GM19324 (cell line): ENCODE data around the gene KRTAP17-1.
"Not testable (repeated sequence)": the region's sequence is repeated elsewhere in the genome, so short reads cannot be mapped to it uniquely, and the experiment has no call there.

Experiments
- ATAC-seq: cut with Tn5 transposase; IDR thresholded peaks from one replicate; pipeline ENCODE4 v1.9.1; 2021; ENCODE audit warnings: mild to moderate bottlenecking, moderate library complexity; ENCODE audit not compliant: unreplicated experiment, low FRiP score

KRTAP17-1 gene, protein sequence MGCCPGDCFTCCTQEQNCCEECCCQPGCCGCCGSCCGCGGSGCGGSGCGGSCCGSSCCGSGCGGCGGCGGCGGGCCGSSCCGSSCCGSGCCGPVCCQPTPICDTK

DNA sequence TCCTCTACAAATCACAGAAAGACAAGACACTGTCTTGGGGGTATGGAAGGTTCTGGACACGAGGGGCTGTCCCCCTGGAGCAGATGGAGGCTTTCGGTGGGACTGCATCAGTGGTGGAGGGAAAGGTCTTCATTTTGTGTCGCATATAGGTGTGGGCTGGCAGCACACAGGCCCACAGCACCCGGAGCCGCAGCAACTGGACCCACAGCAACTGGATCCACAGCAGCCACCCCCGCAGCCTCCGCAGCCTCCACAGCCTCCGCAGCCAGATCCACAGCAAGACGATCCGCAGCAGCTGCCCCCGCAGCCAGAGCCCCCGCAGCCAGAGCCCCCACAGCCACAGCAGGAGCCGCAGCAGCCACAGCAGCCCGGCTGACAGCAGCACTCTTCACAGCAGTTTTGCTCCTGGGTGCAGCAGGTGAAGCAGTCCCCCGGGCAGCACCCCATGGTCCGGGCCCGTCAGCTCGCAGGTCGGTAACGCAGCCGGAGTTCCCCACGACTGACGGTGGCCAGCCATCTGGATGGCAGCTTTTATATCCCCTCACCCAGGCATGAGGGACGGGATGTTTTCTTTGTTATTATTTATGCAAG, at the start of gene KRTAP17-1:
Gene KRTAP17-1 (minus strand): TSS at position 507 of the 591 bp plus-strand sequence. CDS start 60 bp downstream, at position 447.
- ATAC-seq = no peak

DNA sequence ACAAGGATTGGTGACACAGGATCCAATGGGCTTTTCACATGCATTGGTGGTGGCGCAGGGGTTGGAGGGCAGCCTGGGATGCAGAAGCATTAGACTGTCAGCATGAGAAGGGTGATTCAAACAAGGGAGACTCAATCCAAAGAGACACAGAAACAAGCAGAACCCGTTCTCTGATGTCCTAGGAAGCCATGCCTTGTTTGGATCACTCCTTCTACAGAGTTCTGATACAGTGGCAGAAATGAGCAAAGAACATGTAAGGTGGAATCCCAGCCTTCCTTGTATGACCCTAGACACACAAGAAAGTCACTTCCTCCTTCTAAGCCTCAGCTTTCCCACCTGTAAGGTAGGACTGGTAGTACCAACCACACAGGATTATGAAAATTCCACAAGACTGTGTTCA, 48.4 kb upstream of the KRTAP17-1 start:
- ATAC-seq = no peak

DNA sequence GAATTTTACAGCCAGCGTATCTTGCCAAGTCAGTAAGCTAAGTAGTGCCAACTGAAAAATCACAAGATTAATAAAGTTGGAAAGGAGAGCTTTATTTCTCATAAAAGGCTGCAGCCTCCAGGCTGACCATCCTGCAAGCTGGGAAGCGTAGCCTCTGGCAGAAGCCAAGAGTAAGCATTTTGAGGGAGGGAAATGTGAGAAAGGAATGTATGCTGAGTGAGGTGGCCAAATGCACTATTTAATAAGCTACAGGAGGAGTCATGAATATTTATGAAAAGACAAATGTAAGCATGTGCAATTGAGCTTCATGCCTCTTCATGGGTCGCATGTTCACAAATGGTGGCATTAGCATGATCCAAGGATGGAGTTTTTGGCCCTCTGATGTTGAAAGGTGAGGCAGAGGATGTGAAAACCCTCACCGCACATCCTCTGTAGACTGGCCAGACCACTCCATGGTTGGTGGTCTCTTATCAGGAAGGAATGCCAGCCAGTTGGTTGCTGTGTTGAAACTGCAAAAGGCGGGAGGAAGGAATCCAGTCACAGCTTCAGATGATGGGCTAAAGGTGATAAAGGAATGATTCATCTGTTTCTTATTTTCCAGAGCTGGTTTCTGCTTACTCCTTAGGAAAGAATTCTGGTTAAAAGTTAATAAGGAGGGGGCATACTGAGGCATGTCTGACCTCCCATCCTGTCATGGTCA, 44.9 kb upstream of the KRTAP17-1 start:
- no peak for ATAC-seq

DNA sequence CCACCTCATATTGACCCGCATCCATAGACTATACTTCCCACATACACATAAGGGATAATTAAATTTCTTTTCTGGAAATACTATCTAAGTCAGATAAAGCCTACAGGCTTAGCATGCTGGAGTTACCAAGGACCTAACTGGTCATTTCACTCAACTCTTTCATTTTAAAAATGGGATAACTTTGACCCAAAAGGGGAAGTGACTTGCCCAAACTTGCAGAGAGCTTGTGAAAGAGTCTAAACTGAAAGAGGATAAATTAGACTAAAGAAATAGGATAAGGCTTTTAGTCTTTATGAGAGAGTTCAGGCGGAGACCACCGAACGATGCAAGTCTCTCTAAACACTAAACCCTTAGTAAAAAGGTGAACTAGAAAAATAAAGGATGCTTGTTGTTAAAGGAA, 39.0 kb upstream of the KRTAP17-1 start:
- ATAC-seq = no peak

DNA sequence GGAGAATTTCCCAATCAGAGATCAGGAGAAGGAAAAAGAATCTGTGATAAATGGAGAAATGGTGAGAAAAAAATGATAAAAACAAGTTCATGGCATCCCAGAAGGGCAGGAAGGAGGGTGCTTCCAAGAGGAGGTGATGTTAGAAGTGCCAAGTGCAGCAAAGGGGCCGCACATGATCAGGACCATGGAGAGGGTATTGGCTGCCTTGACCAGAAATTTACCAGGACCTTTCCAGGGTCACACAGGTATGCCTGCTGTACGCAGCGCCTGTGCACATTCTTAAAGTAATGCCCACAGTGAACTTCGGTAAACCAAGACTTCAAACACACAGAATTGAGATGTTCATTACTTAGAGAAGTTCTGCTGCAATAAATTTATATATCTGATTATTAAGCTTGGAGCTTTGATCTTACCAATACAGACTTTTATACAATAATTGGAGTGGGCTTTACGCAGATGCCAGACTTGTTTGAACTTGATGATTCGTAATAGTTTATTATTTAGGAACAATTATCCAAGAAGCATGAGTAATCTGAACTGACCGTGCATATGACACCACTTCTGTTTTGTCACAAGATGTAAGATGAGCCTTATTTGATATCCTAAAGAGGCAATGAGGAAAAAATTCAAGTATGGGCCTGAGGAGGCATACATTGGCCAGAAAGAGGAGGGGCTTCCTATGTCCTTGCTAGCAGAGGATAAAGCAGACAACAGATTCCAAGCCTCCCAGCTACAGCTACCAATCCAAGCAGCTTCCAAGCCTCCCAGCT, 37.3 kb upstream of the KRTAP17-1 start:
- ATAC-seq = no peak

DNA sequence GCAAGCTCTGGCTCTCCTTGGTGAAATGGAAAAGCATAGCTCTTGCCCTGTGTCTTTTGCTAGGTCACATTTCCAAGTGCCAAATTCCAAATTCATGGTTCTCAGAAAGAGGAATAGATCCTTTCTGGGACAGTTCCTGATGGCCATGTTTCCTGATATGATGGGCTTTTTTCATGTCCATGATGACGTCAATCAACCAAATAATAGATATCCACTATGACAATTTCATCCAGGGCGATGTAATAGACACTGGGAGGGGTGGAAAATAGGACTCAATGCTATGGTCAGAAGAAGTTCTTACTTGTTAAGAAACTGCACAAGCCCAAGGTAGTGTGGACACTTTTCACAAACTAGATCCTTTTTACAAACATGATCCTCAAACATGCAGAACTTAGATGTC, 35.7 kb upstream of the KRTAP17-1 start:
- no peak for ATAC-seq

DNA sequence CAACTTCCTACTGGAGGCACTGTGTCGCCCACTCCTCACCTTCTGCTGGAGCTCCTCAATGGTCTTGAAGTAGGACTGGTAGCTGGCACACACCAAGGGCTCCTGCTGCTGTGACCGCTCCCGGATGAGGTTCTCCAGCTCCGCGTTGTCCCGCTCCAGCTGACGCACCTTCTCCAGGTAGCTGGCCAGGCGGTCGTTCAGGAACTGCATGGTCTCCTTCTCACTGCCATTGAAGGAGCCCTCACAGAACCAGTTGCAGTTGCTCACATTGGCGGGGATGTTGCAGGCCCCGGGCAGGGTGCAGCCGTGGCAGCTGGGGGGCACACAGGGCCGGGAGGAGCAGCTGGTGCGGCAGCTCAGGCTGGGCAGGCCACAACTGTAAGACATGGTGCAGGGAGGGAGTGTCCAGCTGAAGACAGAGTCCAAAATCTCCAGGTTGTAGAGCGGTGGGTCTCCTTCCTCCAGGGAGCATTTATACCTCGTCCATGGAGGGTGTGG, 34.9 kb upstream of the KRTAP17-1 start, which contains the start of gene KRT33A:
Gene KRT33A (minus strand): TSS at position 448 of the 498 bp plus-strand sequence. CDS start 61 bp downstream, at position 387.
- ATAC-seq = not testable (repeated sequence)

DNA sequence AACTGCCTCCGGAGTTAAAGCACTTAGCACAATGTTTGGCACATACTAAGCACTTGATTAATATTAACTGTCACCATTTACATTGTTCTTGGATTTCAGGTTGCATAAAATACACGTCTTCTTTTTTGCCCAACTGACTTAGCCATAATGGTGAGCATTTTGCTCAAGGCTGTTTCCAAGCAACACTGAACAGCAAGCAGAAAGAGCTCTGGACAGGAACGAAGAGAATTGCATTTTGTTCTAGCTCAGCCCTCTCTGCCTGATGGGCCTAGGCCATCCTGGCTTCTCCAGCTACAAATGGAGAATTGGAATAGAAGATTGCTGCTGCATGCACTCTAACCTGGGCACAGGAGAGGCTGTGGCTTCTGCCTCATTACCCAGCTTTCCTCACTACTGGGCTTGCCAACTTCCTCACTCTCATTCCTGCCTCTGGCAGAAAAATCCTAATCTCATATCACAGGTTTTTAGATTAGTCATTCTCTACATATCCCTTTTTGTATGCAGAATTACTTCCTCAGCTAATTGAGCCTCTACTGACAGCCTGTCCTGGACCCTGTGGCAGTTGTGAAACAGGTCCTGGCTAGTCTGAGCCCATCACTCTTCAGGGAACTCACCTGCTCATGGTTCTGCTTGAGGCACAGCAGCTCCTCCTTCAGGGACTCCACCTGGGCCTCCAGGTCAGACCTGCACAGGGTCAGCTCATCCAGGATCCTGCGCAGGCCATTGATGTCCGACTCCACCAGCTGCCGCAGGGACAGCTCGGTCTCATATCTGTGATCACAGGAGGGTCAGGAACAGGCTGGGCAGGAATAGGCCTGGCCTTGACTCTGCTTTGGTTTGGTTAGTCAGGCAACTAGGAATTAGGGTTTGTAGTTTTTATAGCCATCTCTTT, 32.6 kb upstream of the KRTAP17-1 start:
- ATAC-seq = no peak

DNA sequence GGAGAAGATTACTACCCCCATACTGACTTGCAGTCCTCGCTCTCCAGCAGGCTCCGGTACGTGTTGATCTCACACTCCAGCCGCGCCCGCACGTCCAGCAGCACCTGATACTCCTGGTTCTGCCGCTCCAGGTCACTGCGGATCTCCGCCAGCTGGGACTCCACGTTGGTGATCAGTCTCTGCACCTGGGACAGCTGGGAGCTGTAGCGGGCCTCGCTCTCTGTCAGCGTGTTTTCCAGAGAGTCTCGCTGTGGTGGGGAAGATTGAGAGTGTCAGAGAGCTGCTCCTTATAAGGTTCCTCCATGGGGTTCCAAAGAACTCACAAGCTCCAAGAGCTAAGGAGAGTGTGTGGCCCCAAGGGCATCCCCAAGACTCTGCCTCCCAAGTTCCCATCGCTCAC, 30.9 kb upstream of the KRTAP17-1 start:
- not testable (repeated sequence) for ATAC-seq

DNA sequence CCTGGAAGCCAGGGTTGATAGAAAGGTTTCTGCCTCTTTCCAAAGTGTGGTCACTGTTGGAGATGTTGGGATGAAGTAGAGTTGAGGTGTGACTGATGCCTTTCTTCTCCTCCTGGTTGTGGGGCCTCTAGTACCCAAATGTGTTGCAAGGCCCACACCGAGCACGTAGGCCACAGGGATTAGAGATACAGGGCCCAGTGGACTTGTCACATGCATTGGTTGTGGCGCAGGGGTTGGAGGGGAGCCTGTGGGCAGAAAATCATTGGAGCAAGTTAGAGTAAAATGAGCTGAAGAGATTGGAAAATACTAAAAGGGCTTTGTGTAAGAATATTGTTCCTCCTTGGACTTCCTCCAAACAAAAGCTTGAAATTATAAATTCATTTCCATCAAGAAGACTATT, 30.5 kb upstream of the KRTAP17-1 start:
- no peak for ATAC-seq

DNA sequence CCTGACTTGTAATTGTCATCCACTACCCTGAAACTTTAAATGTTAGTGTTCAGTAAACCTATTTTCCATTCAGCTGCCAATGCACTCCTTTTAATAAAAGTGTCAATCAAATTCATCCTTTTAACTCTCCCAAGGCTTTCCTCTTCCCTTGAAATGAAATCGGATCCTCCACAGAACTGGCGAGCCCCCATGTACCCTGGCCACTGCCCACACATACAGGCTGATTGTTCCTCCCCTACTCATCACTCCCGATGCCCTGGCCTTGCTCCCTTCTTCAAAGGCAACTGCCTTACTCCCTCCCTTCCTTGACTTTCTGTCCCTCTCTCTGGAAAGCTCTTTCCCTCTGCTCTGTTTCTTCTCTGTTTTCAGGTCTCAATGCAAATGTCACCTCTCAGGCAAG, 27.5 kb upstream of the KRTAP17-1 start:
- ATAC-seq = no peak

DNA sequence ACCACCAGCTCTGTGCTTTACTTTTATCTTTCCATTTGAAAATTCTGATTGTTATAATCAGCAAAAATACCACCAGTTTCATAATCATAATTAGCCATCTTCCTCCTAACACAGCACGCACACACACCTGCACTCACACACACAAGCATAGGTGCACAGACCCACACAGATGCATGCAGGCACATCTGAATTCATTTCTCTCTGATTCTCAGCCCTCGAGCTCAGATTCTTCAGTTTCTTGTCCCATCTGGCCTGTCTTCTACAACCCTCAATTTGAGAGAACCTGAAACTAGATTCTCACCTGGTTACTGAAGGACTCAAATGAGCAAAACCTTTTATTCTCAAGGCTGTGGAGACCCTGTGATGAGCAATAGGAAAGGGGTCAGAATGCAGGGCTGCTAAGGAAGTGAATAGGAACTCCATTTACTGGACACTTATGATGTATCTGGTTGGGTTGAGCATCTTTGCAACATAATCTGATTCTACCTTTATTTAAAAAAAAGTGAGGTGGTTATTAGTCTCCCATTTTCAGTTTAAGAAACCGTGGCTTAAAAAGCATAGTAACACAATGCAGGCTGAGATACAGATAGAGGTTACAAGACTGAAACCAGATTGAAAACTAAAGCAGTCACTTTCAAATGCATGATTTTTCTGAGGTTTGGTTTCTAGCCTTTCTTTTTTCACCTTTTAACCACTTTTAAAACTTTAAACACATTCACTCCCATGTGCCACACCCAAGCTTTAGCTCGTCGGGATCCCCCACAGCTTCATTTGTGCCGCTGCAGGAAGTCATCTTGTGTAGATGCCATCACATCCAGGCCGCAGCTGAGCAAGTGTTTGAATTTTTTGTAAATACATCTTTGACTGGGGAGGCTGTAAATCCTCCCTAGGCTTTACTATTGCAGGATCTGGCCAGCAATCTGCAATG, 25.7 kb upstream of the KRTAP17-1 start:
- no peak for ATAC-seq

DNA sequence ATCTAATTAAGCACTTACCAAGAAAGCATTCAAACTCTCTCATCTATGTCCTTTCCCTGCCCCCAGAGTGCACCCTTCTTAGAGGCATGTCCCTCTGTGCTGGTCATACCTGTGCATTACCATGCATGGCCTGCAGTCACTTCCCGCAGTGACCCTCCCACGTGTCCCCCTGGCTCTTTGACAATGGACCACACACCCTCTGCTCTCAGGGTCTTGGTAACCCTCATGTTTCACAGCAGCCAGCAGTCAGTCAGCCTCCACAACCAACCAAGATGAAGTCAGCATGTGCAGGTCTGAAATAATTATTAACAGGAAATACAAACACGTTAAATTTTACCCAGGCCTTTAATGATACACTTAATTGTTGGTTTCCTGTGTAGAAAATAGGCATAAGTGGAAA, 25.0 kb upstream of the KRTAP17-1 start:
- ATAC-seq = no peak

DNA sequence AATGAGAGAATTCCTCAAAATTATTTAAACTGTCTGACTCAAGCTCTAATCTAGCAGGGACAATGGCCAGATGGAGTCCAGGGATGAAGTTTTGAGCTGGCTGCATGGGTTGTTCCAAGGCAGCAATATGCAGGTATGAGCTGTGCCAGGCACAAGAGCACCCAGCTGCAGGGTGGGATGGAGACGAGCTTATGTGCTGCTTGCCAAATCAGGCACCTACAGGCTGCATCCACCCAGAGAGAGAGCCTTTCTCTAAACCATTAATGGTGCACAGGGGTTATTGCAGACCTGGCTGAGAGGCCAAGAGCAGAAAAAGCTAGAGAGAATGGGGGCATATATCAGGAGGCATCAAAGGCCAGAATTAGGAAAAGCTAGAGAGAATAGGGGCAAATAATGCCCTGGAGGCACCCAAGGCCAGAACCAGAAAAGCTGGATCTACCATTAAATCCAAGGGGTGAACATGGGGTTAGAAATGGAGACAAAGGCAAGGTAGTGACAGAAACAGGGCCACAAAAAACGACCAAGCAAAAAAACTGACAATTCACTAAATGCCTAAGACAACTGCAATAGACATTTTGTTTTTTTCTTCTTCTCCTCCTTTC, 24.2 kb upstream of the KRTAP17-1 start:
- ATAC-seq = no peak

DNA sequence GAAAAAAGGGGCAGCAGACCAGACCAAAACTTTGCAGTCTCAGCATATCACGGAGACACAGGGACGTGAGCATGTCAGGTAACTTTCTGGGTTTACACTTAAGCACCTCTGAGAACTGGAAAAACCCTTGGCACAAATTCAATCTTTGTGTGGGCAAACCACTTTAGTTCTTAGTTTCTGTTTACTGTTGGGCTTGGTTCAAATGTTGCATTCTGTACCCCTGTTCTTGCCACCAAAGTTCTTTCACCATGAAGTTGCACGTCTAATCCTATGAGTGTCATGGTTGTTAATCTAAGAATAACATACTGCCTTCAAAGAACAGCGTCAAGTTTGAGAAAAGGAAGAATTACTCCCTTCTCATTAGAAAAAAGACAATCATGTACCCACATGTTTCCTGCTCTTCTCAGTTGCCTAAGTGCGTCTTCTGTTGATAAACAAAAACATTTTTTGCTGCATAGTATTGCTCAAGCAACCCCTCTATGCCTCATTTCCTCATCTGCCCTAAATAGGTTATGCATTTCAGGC, 23.5 kb upstream of the KRTAP17-1 start:
- no peak for ATAC-seq

DNA sequence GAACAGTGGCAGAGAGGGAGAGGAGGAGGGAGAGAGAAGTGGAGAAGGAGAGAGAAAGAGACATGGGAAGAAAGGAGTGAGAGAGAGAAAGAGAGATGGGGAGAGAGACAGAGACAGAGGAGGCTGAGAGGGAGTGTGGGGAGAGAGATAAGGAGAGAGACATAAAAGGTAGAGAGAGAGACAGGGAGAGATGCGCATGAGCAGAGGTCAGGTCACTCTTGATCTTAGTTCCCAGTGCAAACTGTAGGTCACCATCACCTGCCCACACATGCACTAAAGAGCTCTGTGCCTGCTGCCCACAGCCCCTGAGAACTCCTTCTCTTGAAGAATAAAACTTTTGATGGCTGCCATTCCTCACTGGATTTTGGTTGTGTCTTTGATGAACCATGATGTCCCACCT, 20.2 kb upstream of the KRTAP17-1 start:
- ATAC-seq = no peak

DNA sequence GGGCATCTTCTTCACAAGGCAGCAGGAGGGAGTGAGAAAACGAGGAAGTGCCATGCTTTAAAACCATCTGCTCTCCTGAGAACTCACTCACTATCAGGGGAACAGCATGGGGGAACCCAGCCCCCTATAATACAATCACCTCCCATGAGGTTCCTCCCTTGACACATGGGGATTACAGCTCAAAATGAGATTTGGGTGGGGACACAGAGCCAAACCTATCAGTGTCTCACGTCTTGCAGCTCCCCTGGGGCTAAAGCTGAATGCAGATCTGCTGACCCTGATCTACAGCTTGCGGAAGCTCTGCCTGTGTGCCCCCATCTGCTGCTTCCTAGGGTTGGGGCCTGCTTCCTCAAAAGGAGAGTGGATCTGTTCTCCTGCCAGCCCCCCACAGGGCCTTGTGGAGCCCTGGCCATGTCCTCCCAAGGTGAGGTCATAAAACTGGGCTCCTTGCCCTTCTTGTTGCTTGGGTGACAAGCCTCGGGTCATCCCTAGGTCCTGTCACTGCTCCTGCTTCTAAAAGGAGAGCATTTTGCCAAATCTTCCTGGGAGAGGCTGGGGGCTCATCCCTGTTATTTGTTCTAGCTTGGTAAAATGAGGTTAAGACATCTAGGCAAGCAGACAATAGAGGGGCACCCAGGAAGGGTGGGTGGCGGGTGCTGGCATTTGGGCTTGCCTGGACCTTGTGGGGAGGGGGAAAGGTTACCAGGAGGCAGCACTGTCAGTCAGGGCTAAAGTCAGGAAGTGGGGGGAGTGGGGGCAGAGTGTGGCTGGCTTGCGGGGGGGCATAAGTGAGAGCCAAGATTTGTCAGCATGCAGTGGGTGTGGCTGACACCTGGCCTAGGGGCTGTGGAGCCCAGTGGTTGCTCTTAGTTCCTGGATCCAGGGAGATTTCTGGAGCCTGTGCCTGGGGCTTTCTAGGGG, 19.1 kb upstream of the KRTAP17-1 start:
- no peak for ATAC-seq
